ENCODE results near the gene KLHL8. TPM values are rescaled to one million over a fixed set of nuclear protein-coding genes. Genes with fewer than 3 reads are reported as not detected.

Gene KLHL8
- total RNA-seq, 1 donor from 2014 or later, result 9.1 TPM

GRCh38 chr4:87166296-87166854 lies 54.0 kb downstream of the KLHL8 start:
- Histone ChIP-seq H3K27ac (no peak overlapping the region), H3K4me1 (no peaks in the 10 kb centered on the region), H3K27me3 (no peaks in the 10 kb centered on the region), H3K4me3 (no peak overlapping the region), H3K36me3 (peaks cover 0 to 17% of the 10 kb centered on the region in 2 donors), H3K9me3 (no peaks in the 10 kb centered on the region)
- TF ChIP-seq, protein P1, sequence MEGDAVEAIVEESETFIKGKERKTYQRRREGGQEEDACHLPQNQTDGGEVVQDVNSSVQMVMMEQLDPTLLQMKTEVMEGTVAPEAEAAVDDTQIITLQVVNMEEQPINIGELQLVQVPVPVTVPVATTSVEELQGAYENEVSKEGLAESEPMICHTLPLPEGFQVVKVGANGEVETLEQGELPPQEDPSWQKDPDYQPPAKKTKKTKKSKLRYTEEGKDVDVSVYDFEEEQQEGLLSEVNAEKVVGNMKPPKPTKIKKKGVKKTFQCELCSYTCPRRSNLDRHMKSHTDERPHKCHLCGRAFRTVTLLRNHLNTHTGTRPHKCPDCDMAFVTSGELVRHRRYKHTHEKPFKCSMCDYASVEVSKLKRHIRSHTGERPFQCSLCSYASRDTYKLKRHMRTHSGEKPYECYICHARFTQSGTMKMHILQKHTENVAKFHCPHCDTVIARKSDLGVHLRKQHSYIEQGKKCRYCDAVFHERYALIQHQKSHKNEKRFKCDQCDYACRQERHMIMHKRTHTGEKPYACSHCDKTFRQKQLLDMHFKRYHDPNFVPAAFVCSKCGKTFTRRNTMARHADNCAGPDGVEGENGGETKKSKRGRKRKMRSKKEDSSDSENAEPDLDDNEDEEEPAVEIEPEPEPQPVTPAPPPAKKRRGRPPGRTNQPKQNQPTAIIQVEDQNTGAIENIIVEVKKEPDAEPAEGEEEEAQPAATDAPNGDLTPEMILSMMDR (IDR thresholded peaks at IDR 0.05), result no peak
- TF ChIP-seq POLR2AphosphoS5 (IDR thresholded peaks at IDR 0.05; ENCODE audit: insufficient read depth in 1 of 2, low read depth in 1 of 2), result no peak
- no peak for TF ChIP-seq POLR2A (IDR thresholded peaks at IDR 0.05)
- intact Hi-C loops (cut with DNase I), result loop anchor here (10.0 kb wide), 1 partner anchor 68 kb away; no protein-coding TSS in a partner anchor
- no peak for DNase-seq (ENCODE audit: extremely low spot score in 2 of 2)

DNA sequence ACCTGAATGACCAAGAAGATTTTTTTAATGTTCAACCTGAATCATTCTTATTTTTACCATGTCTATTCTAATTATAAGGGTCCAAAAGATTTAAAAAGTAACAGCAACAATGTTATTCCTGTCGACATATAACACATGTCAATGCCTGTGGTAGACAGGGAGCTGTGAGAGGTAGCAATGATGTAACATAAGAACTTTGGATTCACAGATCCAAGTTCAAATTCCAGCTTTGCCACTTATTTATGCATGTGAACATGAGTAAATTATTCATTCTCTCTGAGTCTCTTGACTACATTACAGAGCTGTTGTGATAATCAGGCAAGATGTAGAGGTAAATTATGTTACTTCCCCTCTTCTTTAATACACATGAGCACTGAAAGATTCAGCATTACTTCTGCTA lies 54.5 kb downstream of the KLHL8 start:
- H3K36me3 ChIP-seq, result peaks cover 0 to 17% of the 10 kb centered on the region in 2 donors
- TF ChIP-seq POLR2A (IDR thresholded peaks at IDR 0.05) (no peak), POLR2AphosphoS5 (IDR thresholded peaks at IDR 0.05; ENCODE audit: insufficient read depth in 1 of 2, low read depth in 1 of 2) (no peak)
- TF ChIP-seq, protein P1 (IDR thresholded peaks at IDR 0.05), result no peak
- H3K27me3 ChIP-seq, result no peaks in the 10 kb centered on the region
- no peak for DNase-seq (ENCODE audit: extremely low spot score in 2 of 2)
- H3K4me3 ChIP-seq, result no peak overlapping the region
- no peaks in the 10 kb centered on the region for H3K4me1 ChIP-seq
- intact Hi-C loops (cut with DNase I), result loop anchor here (10.0 kb wide), 1 partner anchor 69 kb away; no protein-coding TSS in a partner anchor
- H3K9me3 ChIP-seq, result no peaks in the 10 kb centered on the region
- H3K27ac ChIP-seq, result no peak overlapping the region

DNA sequence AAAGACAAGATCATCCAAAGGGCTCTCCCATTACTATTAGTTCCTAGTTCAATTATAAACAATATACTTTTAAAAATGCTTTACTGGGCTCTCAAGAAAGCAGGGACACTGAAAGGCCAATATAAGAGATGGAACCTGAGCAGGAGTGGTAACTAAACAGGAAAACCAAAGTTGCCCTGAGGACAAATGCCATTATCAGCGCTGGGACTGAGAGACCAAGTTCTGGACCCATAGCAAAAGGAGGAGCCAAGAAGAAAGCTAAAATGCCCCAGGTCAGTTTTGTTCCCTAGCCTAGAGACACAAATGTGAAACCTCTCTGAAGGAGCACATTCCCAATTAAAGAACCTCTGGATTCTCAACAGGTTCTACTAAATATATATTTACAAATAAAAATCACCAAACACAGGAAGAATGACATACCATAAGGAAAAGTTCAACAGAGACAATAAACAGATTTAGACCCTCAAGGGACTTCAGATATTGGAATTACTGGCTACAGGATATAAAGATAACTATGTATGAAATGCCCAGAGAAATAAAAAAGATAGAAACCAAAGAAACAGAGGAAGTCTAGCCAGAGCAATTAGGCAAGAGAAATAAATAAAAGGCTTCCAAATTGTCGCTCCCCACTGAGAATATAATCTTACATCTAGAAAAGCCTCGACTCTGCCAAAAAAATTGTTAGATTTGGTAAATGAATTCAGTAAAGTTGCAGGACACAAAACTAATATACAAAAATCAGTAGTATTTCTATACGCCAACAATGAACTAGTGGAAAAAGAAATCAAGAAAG lies 67.1 kb downstream of the KLHL8 start:
- intact Hi-C loops (cut with DNase I), result no loop called here

DNA sequence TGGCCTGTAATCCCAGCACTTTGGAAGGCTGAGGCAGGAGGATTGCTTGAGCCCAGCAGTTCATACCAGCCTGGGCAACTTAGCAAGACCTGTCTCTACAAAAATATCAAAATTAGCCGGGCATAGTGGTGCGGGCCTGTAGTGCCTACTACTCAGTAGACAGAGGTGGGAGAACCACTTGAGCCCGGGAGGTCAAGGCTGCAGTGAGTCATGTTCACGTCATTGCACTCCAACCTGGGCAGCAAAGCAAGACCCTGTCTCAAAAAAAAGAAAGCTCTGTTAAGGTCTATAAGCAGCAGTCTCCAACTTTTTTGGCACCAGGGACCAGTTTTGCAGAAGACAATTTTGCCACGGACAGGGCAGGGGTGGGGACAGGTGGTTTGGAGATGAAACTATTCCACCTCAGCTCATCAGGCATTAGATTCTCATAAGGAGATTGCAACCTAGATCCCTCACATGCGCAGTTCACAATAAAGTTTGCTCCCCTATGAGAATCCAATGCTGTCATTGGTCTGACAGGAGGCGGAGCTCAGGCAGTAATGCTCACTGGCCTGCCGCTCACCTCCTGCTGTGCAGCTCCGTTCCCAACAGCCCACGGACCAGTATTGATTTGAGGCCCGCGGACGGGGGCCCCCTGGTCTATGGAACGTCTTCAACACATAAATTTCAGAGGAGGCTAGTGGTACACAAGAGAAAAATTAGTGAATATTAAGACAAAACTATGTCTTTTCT lies 67.9 kb downstream of the KLHL8 start:
- Histone ChIP-seq H3K9me3 (no peaks in the 10 kb centered on the region), H3K27me3 (no peaks in the 10 kb centered on the region), H3K4me3 (no peak overlapping the region), H3K27ac (peak overlapping the region; percentile 24), H3K36me3 (no peaks in the 10 kb centered on the region), H3K4me1 (peaks cover 25% of the 10 kb centered on the region)
- TF ChIP-seq POLR2A (IDR thresholded peaks at IDR 0.05), result no peak
- no peak for TF ChIP-seq POLR2AphosphoS5 (IDR thresholded peaks at IDR 0.05; ENCODE audit: insufficient read depth in 1 of 2, low read depth in 1 of 2)
- TF ChIP-seq, protein P1 (IDR thresholded peaks at IDR 0.05), result no peak
- intact Hi-C loops (cut with DNase I), result no loop called here
- DNase-seq (ENCODE audit: extremely low spot score in 2 of 2), result no peak

More for the DNA sequence above, 67.1 kb downstream of the KLHL8 start:
- TF ChIP-seq POLR2A (IDR thresholded peaks at IDR 0.05) (no peak), POLR2AphosphoS5 (IDR thresholded peaks at IDR 0.05; ENCODE audit: insufficient read depth in 1 of 2, low read depth in 1 of 2) (no peak)
- TF ChIP-seq, protein P1 (IDR thresholded peaks at IDR 0.05), result no peak
- Histone ChIP-seq H3K4me1 (peaks cover 25% of the 10 kb centered on the region), H3K36me3 (no peaks in the 10 kb centered on the region), H3K27me3 (no peaks in the 10 kb centered on the region), H3K4me3 (no peak overlapping the region), H3K9me3 (no peaks in the 10 kb centered on the region), H3K27ac (no peak overlapping the region)
- DNase-seq (ENCODE audit: extremely low spot score in 2 of 2), result no peak
